ENCODE results near the gene TACR2. TPM values are rescaled to one million over a fixed set of nuclear protein-coding genes. Genes with fewer than 3 reads are reported as not detected.

Gene TACR2
- total RNA-seq, 2 experiments from 2014 or later: not detected

GRCh38 chr10:69437321-69438259 is 20.9 kb upstream of the TACR2 start:
- ChIA-PET CTCF (interaction anchor here (1.6 kb wide), 1 partner anchor 77 kb away, joined by 4 read pairs; no protein-coding TSS in a partner anchor), POLR2A (no interaction called here)
- H3K27ac Mint-ChIP-seq: no peak overlapping the region

GRCh38 chr10:69435966-69436520 is 19.3 kb upstream of the TACR2 start:
- Mint-ChIP-seq H3K27me3 (peaks cover 1% of the 10 kb centered on the region), H3K4me3 (no peak overlapping the region), H3K36me3 (ENCODE audit: low read depth) (no peaks in the 10 kb centered on the region), H3K27ac (no peak overlapping the region), H3K4me1 (ENCODE audit: low read depth) (no peaks in the 10 kb centered on the region), H3K9me3 (no peaks in the 10 kb centered on the region)
- ATAC-seq (no peak), DNase-seq (no peak)
- no peak for TF ChIP-seq CTCF (IDR thresholded peaks at IDR 0.05)
- CTCF ChIA-PET: interaction anchor here (1.0 to 1.2 kb wide), 3 partner anchors 9 to 14 kb away, joined by 3 to 5 read pairs (median 4); no protein-coding TSS in a partner anchor
- POLR2A ChIA-PET: no interaction called here
- intact Hi-C loops (cut with micrococcal nuclease): no loop called here

More at GRCh38 chr10:69437321-69438259, 20.9 kb upstream of the TACR2 start:
- Mint-ChIP-seq H3K4me3 (no peak overlapping the region), H3K9me3 (no peaks in the 10 kb centered on the region), H3K36me3 (ENCODE audit: low read depth) (no peaks in the 10 kb centered on the region), H3K27me3 (peaks cover 1% of the 10 kb centered on the region), H3K4me1 (ENCODE audit: low read depth) (no peaks in the 10 kb centered on the region)
- ATAC-seq (no peak), DNase-seq (no peak)
- intact Hi-C loops (cut with micrococcal nuclease): no loop called here
- no peak for TF ChIP-seq CTCF (IDR thresholded peaks at IDR 0.05)

GRCh38 chr10:69434926-69435325 is 18.2 kb upstream of the TACR2 start:
- Mint-ChIP-seq H3K36me3 (ENCODE audit: low read depth) (no peaks in the 10 kb centered on the region), H3K27ac (no peak overlapping the region), H3K27me3 (peaks cover 1% of the 10 kb centered on the region), H3K4me3 (no peak overlapping the region), H3K9me3 (no peaks in the 10 kb centered on the region), H3K4me1 (ENCODE audit: low read depth) (no peaks in the 10 kb centered on the region)
- TF ChIP-seq CTCF (IDR thresholded peaks at IDR 0.05): no peak
- DNase-seq (no peak), ATAC-seq (no peak)
- intact Hi-C loops (cut with micrococcal nuclease): no loop called here
- CTCF ChIA-PET: interaction anchor here (1.0 kb wide), 1 partner anchor 15 kb away, joined by 3 read pairs; no protein-coding TSS in a partner anchor
- POLR2A ChIA-PET: no interaction called here

- no peak overlapping the region for H3K27ac Mint-ChIP-seq
- POLR2A ChIA-PET: no interaction called here
- DNase-seq (no peak), ATAC-seq (no peak)
- H3K36me3 Mint-ChIP-seq (ENCODE audit: low read depth): no peaks in the 10 kb centered on the region
- no peak overlapping the region for H3K4me3 Mint-ChIP-seq
- intact Hi-C loops (cut with micrococcal nuclease): no loop called here
- no peaks in the 10 kb centered on the region for H3K9me3 Mint-ChIP-seq
- peaks cover 1% of the 10 kb centered on the region for H3K27me3 Mint-ChIP-seq
- no peaks in the 10 kb centered on the region for H3K4me1 Mint-ChIP-seq (ENCODE audit: low read depth)
- CTCF ChIA-PET: interaction anchor here (1.2 to 1.5 kb wide), 2 partner anchors 11 to 195 kb away, joined by 3 read pairs; no protein-coding TSS in a partner anchor
- no peak for TF ChIP-seq CTCF (IDR thresholded peaks at IDR 0.05)
These were observed 17.5 kb upstream of the TACR2 start for GRCh38 chr10:69434169-69434568.
